ENCODE data around the gene RNF207. TPM values are rescaled to one million over a fixed set of nuclear protein-coding genes. Genes with fewer than 3 reads are reported as not detected.

RNF207 gene
- total and polyA plus RNA-seq, 2 of the 13 experiments (the other 11 are each of a cell fraction or from before 2014, with no cell fraction given), result 9.8 to 15.9 TPM

DNA sequence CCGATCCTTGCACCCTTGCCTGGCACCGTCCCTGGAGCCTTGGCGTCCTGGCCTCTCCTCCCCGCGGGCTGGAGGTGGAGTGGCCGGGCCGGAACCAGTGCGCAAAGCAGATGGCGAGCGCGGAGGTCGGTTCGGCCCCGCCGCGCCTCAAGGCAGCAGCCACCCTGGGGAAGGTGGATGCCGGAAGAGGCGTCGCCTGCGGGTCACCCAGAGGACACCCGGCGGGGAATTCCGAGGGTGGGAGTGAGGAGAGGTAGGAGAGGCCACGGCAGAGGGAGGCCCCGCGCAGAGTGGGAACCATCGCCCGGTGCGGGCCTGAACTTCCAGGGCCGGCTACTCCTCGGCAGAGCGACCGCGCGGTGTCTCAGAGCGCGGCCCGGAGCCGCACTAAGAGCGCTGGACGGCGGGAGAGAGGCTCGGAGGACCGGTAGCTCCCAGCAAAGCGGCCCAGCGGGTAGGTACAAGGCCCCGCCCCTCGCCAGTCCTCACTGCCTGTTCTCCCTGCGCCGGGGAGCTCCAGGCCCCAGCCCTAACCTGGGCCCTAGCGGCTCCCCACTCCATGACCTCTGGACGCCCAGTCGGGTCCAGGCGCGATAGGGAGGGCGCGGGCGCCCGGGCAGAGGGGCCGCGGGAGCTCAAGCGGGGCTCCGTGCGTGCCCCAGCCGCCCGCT is at the start of gene RNF207 (continued):
- TF ChIP-seq ZNF513 (CRISPR knock-in tag; conservative IDR thresholded peaks at IDR 0.05) (no peak), MED1 (CRISPR knock-in tag; IDR thresholded peaks at IDR 0.05) (peak; percentile 69), ZNF660 (CRISPR knock-in tag; IDR thresholded peaks at IDR 0.05; ENCODE audit: borderline replicate concordance, low read depth) (no peak), ZFP1 (CRISPR knock-in tag; IDR thresholded peaks at IDR 0.05) (no peak), ZNF629 (CRISPR knock-in tag; conservative IDR thresholded peaks at IDR 0.05) (no peak), ELF3 (CRISPR knock-in tag; IDR thresholded peaks at IDR 0.05) (peak; percentile 53; the same call in 1 of the 2 replicates), CREB1 (IDR thresholded peaks at IDR 0.05) (no peak), CREB1 (CRISPR knock-in tag; IDR thresholded peaks at IDR 0.05) (no peak), FIP1L1 (IDR thresholded peaks at IDR 0.05; ENCODE audit: borderline replicate concordance, insufficient read depth, low read depth, low read length) (no peak), NFATC3 (CRISPR knock-in tag; IDR thresholded peaks at IDR 0.05) (no peak), GABPB1 (CRISPR knock-in tag; IDR thresholded peaks at IDR 0.05) (peak; percentile 92), FOSL1 (CRISPR knock-in tag; IDR thresholded peaks at IDR 0.05; ENCODE audit: borderline replicate concordance) (no peak), ETV6 (CRISPR knock-in tag; conservative IDR thresholded peaks at IDR 0.05) (0 out of 2 replicates have a peak, but pooled peaks have one; percentile 36), ZNF333 (CRISPR knock-in tag; IDR thresholded peaks at IDR 0.05; ENCODE audit: borderline replicate concordance) (peak; percentile 66; the same call in 1 of the 2 replicates), ZBTB7B (CRISPR knock-in tag; IDR thresholded peaks at IDR 0.05) (no peak), ZBTB14 (CRISPR knock-in tag; IDR thresholded peaks at IDR 0.05) (no peak), ZNF562 (CRISPR knock-in tag; IDR thresholded peaks at IDR 0.05; ENCODE audit: borderline replicate concordance) (no peak), CENPT (CRISPR knock-in tag; IDR thresholded peaks at IDR 0.05; ENCODE audit: low read depth) (no peak), ZNF549 (CRISPR knock-in tag; IDR thresholded peaks at IDR 0.05) (no peak), TEAD2 (CRISPR knock-in tag; IDR thresholded peaks at IDR 0.05) (0 out of 2 replicates have a peak, but pooled peaks have one; percentile 59), HIVEP1 (CRISPR knock-in tag; IDR thresholded peaks at IDR 0.05) (peak; percentile 98), GATAD2A (CRISPR knock-in tag; IDR thresholded peaks at IDR 0.05) (peak; percentile 29; the same call in 1 of the 2 replicates), RXRB (CRISPR knock-in tag; IDR thresholded peaks at IDR 0.05; ENCODE audit: borderline replicate concordance) (peak; percentile 81), ZSCAN12 (CRISPR knock-in tag; IDR thresholded peaks at IDR 0.05) (peak; percentile 70; the same call in 1 of the 2 replicates), KDM6A (CRISPR knock-in tag; IDR thresholded peaks at IDR 0.05; ENCODE audit: low read depth) (no peak; the same call in 1 of the 2 replicates), ZSCAN20 (CRISPR knock-in tag; IDR thresholded peaks at IDR 0.05; ENCODE audit: borderline replicate concordance) (no peak), NCOA1 (CRISPR knock-in tag; IDR thresholded peaks at IDR 0.05) (peak; percentile 83), RFX1 (IDR thresholded peaks at IDR 0.05) (no peak)
- TF ChIP-seq, protein P1, sequence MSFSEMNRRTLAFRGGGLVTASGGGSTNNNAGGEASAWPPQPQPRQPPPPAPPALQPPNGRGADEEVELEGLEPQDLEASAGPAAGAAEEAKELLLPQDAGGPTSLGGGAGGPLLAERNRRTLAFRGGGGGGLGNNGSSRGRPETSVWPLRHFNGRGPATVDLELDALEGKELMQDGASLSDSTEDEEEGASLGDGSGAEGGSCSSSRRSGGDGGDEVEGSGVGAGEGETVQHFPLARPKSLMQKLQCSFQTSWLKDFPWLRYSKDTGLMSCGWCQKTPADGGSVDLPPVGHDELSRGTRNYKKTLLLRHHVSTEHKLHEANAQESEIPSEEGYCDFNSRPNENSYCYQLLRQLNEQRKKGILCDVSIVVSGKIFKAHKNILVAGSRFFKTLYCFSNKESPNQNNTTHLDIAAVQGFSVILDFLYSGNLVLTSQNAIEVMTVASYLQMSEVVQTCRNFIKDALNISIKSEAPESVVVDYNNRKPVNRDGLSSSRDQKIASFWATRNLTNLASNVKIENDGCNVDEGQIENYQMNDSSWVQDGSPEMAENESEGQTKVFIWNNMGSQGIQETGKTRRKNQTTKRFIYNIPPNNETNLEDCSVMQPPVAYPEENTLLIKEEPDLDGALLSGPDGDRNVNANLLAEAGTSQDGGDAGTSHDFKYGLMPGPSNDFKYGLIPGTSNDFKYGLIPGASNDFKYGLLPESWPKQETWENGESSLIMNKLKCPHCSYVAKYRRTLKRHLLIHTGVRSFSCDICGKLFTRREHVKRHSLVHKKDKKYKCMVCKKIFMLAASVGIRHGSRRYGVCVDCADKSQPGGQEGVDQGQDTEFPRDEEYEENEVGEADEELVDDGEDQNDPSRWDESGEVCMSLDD (CRISPR knock-in tag; IDR thresholded peaks at IDR 0.05; ENCODE audit: borderline replicate concordance), result no peak
